NCI-H1417 (cell line): ENCODE measurements around the gene PDZK1IP1.
"Not testable (repeated sequence)": the region's sequence is repeated elsewhere in the genome, so short reads cannot be mapped to it uniquely, and the experiment has no call there.

ENCODE experiments used
- DNase-seq, 3 experiments: peaks; one replicate each; lab custom pipeline; 2025; lab: John Stamatoyannopoulos, UW

The PDZK1IP1 gene

GRCh38 chr1:47223921-47224675, 34.3 kb upstream of the PDZK1IP1 start:
- no peak for DNase-seq

- DNase-seq = no peak
Observed at GRCh38 chr1:47223174-47223920, 33.5 kb upstream of the PDZK1IP1 start.

GRCh38 chr1:47222476-47222875, 32.6 kb upstream of the PDZK1IP1 start:
- DNase-seq = no peak

GRCh38 chr1:47219590-47220220, 29.9 kb upstream of the PDZK1IP1 start:
- no peak for DNase-seq

- DNase-seq = no peak
Observed at GRCh38 chr1:47219001-47219400, 29.2 kb upstream of the PDZK1IP1 start.

GRCh38 chr1:47216278-47217059, 26.6 kb upstream of the PDZK1IP1 start:
- DNase-seq = no peak

- no peak for DNase-seq
Observed at GRCh38 chr1:47215713-47216112, 25.9 kb upstream of the PDZK1IP1 start.

GRCh38 chr1:47214549-47214948, 24.7 kb upstream of the PDZK1IP1 start:
- no peak for DNase-seq

- no peak for DNase-seq
Observed at GRCh38 chr1:47213230-47213963, 23.6 kb upstream of the PDZK1IP1 start.

- no peak for DNase-seq
Observed at GRCh38 chr1:47212636-47213229, 22.9 kb upstream of the PDZK1IP1 start.

- DNase-seq = peak in 1 of 3 experiments; percentile 4
Observed at GRCh38 chr1:47211796-47212269, 22.0 kb upstream of the PDZK1IP1 start.

- no peak for DNase-seq
Observed at GRCh38 chr1:47210666-47211065, 20.8 kb upstream of the PDZK1IP1 start.

- DNase-seq = no peak
Observed at GRCh38 chr1:47209725-47210325, 20.0 kb upstream of the PDZK1IP1 start.

- no peak for DNase-seq
Observed at GRCh38 chr1:47209091-47209490, 19.3 kb upstream of the PDZK1IP1 start.

GRCh38 chr1:47208374-47208850, 18.6 kb upstream of the PDZK1IP1 start:
- DNase-seq = peak in 1 of 3 experiments; percentile 37

GRCh38 chr1:47207803-47208373, 18.1 kb upstream of the PDZK1IP1 start:
- no peak for DNase-seq

- no peak for DNase-seq
Observed at GRCh38 chr1:47205918-47206317, 16.1 kb upstream of the PDZK1IP1 start.

- DNase-seq = not testable (repeated sequence)
Observed at GRCh38 chr1:47203504-47203903, 13.7 kb upstream of the PDZK1IP1 start.

- no peak for DNase-seq
Observed at GRCh38 chr1:47201179-47201578, 11.3 kb upstream of the PDZK1IP1 start.

GRCh38 chr1:47198214-47198613, 8.4 kb upstream of the PDZK1IP1 start:
- DNase-seq = no peak
